GM23338 (cell line): ENCODE measurements around the gene BRD3.

Experiments
- CREB1 ChIP-seq: fragments of 250-450 bp; sonication (Bioruptor Pico); IDR thresholded peaks from 2 replicates; pipeline ENCODE4 v1.5.0; 2020; ENCODE audit warnings: low read depth, mild to moderate bottlenecking, moderate library complexity
- CTCF ChIP-seq, 2 experiments: fragments of 200-600 bp in 1 of 2; sonication (generic) in 1 of 2; conservative IDR thresholded peaks; 2 replicates each; pipeline versions ENCODE4 v1.5.1 to v1.6.1; 2016 to 2017; ENCODE audit warnings: antibody characterized with exemption in 2 of 2, low read depth in 2 of 2, mild to moderate bottlenecking in 2 of 2, moderate library complexity in 1 of 2
- ETS1 ChIP-seq: IDR thresholded peaks from 2 replicates; pipeline ENCODE4 v1.6.1; 2016; ENCODE audit warnings: antibody characterized with exemption
- EZH2 ChIP-seq: fragments of 200-600 bp; sonication (generic); IDR thresholded peaks from one replicate; pipeline ENCODE4 v1.8.0; 2017; ENCODE audit warnings: antibody characterized with exemption, mild to moderate bottlenecking, low read depth; ENCODE audit not compliant: unreplicated experiment
- EZH2phosphoT487 ChIP-seq: fragments of 200-600 bp; sonication (generic); IDR thresholded peaks from one replicate; pipeline ENCODE4 v1.8.1; 2018; ENCODE audit warnings: antibody characterized with exemption; ENCODE audit not compliant: unreplicated experiment
- JUNB ChIP-seq: IDR thresholded peaks from one replicate; pipeline ENCODE4 v1.6.1; 2016; ENCODE audit warnings: antibody characterized with exemption; ENCODE audit not compliant: unreplicated experiment
- NANOG ChIP-seq: IDR thresholded peaks from 2 replicates; pipeline ENCODE4 v1.6.1; 2016; ENCODE audit warnings: antibody characterized with exemption, borderline replicate concordance
- POLR2AphosphoS5 ChIP-seq: IDR thresholded peaks from 2 replicates; pipeline ENCODE4 v1.6.1; 2016; ENCODE audit warnings: antibody characterized with exemption, low read depth
- REST ChIP-seq: IDR thresholded peaks from one replicate; pipeline ENCODE4 v1.6.1; 2018; ENCODE audit warnings: antibody characterized with exemption; ENCODE audit not compliant: unreplicated experiment
- STAT1 ChIP-seq: IDR thresholded peaks from one replicate; pipeline ENCODE4 v1.6.1; 2016; ENCODE audit warnings: antibody characterized with exemption; ENCODE audit not compliant: unreplicated experiment
- ZNF114 ChIP-seq: fragments of 250-450 bp; sonication (Bioruptor Pico); IDR thresholded peaks from 2 replicates; pipeline ENCODE4 v1.5.0; 2020; ENCODE audit warnings: mild to moderate bottlenecking, moderate library complexity
- ZNF331 ChIP-seq: fragments of 250-450 bp; sonication (Bioruptor Pico); IDR thresholded peaks from 2 replicates; pipeline ENCODE4 v1.5.0; 2020; ENCODE audit warnings: low read depth, mild to moderate bottlenecking, moderate library complexity
- ZNF462 ChIP-seq: fragments of 250-450 bp; sonication (Bioruptor Pico); IDR thresholded peaks from 2 replicates; pipeline ENCODE4 v1.5.0; 2020; ENCODE audit warnings: mild to moderate bottlenecking, moderate library complexity

- no peak for TF ChIP-seq POLR2AphosphoS5
- TF ChIP-seq CTCF (conservative IDR thresholded peaks at IDR 0.05; ENCODE audit: low read depth in 2 of 2): no peak
- no peak for TF ChIP-seq EZH2
- TF ChIP-seq EZH2phosphoT487: no peak
- no peak for TF ChIP-seq ETS1
- no peak for TF ChIP-seq CREB1 (CRISPR knock-in tag)
- TF ChIP-seq REST: no peak
- TF ChIP-seq NANOG: no peak
- TF ChIP-seq STAT1: no peak
- TF ChIP-seq ZNF331 (CRISPR knock-in tag): no peak
- no peak for TF ChIP-seq ZNF114 (CRISPR knock-in tag)
- no peak for TF ChIP-seq JUNB
- no peak for TF ChIP-seq ZNF462 (CRISPR knock-in tag)
These were observed 33.4 kb downstream of the BRD3 start for GRCh38 chr9:134034215-134035040.
